KOPT-K1 (cell line): ENCODE results near the gene EPB41L2.

ENCODE experiments used
- H3K27ac ChIP-seq: fragments of 200-600 bp; sonication (generic); 2 replicates; pipeline ENCODE4 v1.5.1; 2016; ENCODE audit warnings: antibody characterized with exemption, mild to moderate bottlenecking, low read depth, low read length; ENCODE audit not compliant: poor library complexity, severe bottlenecking
- H3K36me3 ChIP-seq: fragments of 200-600 bp; sonication (generic); 2 replicates; pipeline ENCODE4 v1.5.1; 2017; ENCODE audit warnings: antibody characterized with exemption, mild to moderate bottlenecking, low read length, moderate library complexity; ENCODE audit not compliant: insufficient read depth
- H3K9me3 ChIP-seq: fragments of 200-600 bp; sonication (generic); 2 replicates; pipeline ENCODE4 v1.5.1; 2017; ENCODE audit warnings: antibody characterized with exemption, low read length, mild to moderate bottlenecking; ENCODE audit not compliant: insufficient read depth, poor library complexity, severe bottlenecking

The EPB41L2 gene

DNA sequence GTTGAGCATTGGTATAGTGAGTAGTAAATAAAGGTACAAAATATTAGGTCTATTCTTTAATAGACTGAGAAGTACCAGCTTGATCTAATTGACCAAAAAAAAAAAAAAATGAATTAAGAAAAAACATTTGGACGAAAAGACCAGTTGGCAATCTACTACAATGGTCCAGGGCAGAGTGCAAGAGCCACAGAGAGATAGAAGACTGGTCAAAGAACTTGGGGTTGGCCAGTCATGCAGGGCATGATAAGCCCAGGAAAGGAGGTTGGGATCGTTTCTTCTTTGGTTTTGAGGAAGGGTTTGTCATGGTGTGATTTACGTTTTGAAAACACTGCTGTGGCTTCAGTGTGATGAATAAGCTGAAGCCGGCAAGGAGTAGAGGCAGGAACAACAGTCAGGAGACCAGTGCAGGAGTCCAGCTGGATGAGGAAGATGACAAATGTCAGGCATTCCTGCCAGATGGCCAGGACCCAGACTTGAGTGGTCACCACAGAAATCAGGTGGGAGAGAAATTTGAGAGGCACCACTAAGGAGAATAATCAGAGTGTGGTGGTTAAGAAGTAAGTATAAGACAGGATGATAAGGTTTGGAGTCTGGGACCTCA is 221.8 kb downstream of the EPB41L2 start:
- no peaks in the 10 kb centered on the region for H3K36me3 ChIP-seq

GRCh38 chr6:130840050-130840449 is 223.0 kb downstream of the EPB41L2 start:
- Histone ChIP-seq H3K36me3 (no peaks in the 10 kb centered on the region), H3K9me3 (no peaks in the 10 kb centered on the region), H3K27ac (no peak overlapping the region)

More for the DNA sequence above, 221.8 kb downstream of the EPB41L2 start:
- no peak overlapping the region for H3K27ac ChIP-seq
- no peaks in the 10 kb centered on the region for H3K9me3 ChIP-seq

GRCh38 chr6:130839379-130839778 is 223.7 kb downstream of the EPB41L2 start:
- Histone ChIP-seq H3K9me3 (no peaks in the 10 kb centered on the region), H3K36me3 (no peaks in the 10 kb centered on the region), H3K27ac (no peak overlapping the region)

DNA sequence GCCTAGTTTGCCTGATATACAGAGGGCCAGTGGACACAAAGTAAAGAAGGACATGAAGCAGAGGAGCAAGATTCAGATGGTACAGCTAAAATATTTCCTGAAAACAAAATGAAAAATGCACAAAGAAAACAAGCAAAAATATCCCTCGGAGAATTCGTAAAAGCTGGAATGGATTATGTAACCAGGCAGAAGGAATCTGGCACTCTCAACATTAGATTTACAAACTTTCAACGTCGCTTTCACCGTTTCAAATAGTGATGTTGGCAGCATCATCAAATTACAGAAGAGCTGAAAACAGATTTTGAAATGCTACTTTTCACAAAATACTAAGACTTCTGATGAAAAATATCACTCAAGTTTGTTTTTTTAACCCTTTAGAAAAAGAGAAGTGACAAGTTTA is 224.1 kb downstream of the EPB41L2 start:
- H3K9me3 ChIP-seq: no peaks in the 10 kb centered on the region
- no peaks in the 10 kb centered on the region for H3K36me3 ChIP-seq

DNA sequence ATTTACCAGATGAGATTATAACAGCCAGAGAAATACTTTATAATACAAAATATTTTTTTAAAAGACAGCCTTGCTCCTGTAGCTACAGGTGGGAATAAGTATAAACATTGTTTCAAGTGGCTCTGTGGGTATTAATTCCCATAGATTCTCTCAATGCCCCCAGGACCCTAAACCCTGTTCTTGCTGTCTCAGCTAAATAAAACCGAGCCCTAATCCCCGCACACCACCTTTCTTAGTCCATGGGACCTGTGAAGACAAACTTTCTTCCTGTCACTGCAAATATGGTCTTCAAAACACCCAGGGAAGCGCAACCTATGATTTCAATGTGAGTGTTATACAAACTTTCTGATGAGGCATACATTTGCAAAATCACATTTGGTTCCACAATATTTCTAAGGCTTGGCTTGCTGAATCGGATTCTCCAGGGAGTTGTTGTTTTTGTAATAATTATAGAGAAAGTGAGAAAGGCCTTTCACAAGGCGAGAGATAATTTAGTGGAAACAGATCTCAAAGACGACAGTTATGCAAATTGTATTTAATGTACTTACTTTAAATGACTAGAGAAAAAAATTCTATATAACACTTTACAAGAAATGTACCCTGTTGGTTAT is 224.7 kb downstream of the EPB41L2 start:
- Histone ChIP-seq H3K27ac (no peak overlapping the region), H3K36me3 (no peaks in the 10 kb centered on the region), H3K9me3 (no peaks in the 10 kb centered on the region)

More for the DNA sequence above, 224.1 kb downstream of the EPB41L2 start:
- H3K27ac ChIP-seq: no peak overlapping the region

DNA sequence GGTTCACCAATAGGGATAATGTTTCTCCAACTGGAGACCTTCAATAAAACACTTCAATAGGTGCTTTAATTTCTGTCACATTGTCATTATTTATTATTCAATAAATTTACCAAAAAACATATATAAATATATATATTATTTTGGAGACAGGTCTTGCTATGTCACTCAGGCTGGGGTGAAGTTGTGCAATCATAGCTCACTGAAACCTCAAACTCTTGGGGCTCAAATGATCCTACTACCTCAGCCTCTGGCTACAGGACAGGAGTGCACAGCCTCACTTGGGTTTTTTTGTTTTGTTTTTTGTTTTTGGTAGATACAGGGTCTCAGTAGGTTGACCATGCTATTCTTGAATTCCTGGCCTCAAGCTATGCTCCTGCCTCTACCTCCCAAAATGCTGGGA is 226.0 kb downstream of the EPB41L2 start:
- no peaks in the 10 kb centered on the region for H3K36me3 ChIP-seq
- no peaks in the 10 kb centered on the region for H3K9me3 ChIP-seq
- no peak overlapping the region for H3K27ac ChIP-seq

DNA sequence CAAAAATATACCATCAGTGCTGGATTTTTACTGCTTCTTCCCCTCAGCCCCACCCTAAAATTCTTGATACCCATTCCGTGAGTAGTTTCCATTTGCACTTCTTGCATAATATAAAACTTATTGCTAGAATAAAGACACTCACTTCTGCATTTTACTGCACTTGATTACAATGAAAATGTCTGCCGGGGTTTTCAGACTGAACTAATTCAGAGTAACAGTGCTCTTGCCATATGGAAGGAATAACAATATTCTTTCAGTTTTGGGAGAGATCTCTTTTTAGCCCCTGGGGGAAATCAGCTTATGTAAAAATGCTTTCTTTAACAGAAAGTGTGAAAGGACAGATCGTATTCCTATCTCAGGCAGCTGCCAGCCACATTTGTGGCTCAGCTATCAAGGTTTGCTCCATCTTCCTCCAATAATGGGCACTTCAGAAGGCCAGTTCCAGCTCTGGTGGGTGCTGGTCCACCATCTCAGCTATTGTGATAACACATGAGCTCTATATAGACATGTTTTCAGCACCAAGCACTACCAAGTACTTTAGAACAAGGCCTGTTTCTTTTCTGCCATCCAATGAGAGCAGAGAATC is 226.9 kb downstream of the EPB41L2 start:
- no peaks in the 10 kb centered on the region for H3K9me3 ChIP-seq
- no peak overlapping the region for H3K27ac ChIP-seq
- no peaks in the 10 kb centered on the region for H3K36me3 ChIP-seq

DNA sequence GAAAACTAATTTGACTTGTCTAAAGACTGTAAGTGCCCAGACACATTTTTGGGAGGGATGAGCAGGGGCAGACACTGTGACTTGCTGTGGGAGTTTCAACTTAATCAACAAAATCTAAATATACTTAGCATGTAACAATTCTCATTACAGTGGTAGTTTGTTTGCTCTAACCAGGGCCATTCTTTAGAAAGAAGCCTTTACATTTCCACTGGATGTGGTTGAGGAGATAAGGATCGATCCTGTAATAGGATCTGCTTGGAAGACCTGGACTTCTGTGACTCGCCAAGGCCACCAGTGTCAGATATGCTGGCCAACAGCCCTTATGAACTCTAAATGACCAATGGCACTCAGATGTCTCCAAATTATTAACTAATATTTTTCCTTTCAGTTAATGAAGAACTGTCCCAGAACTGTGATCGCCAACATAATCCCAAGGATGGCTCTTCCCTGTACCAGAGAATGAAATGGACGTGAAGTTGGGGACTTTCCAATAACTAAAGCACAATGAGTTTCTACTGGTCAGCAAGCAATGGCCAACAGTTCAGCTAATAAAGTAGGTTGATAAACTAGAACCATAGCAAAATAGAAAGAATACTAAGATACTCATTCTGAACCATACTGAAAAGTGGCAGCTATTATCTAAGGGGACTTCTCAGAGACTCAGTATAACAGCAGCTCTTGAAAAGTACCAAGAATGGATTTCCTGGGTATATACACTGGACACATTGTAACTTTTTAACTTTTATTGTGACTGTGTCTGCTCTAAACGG is 228.4 kb downstream of the EPB41L2 start:
- no peaks in the 10 kb centered on the region for H3K9me3 ChIP-seq
- H3K27ac ChIP-seq: no peak overlapping the region
- H3K36me3 ChIP-seq: no peaks in the 10 kb centered on the region

DNA sequence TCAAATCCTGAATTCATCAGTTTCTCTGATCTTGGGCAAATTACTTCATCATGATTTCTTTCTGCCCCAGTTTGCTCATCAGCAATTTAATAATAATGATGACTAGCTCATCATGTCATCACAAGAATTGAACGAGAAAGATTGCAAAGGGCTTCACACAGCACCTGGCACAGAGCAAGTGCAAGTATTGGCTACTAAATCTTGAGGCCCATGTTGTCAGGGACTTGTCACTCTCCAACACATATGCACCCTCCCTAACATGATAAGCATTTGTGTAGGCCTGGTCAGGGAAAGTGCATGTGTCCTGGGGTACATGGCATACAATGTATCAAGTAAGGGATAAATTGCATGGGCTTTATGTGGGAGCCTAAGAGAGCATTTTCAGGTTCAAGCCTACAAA is 229.5 kb downstream of the EPB41L2 start:
- H3K27ac ChIP-seq: no peak overlapping the region

GRCh38 chr6:130831607-130832006 is 231.4 kb downstream of the EPB41L2 start:
- Histone ChIP-seq H3K36me3 (no peaks in the 10 kb centered on the region), H3K27ac (no peak overlapping the region), H3K9me3 (no peaks in the 10 kb centered on the region)

More for the DNA sequence above, 229.5 kb downstream of the EPB41L2 start:
- Histone ChIP-seq H3K36me3 (no peaks in the 10 kb centered on the region), H3K9me3 (no peaks in the 10 kb centered on the region)

DNA sequence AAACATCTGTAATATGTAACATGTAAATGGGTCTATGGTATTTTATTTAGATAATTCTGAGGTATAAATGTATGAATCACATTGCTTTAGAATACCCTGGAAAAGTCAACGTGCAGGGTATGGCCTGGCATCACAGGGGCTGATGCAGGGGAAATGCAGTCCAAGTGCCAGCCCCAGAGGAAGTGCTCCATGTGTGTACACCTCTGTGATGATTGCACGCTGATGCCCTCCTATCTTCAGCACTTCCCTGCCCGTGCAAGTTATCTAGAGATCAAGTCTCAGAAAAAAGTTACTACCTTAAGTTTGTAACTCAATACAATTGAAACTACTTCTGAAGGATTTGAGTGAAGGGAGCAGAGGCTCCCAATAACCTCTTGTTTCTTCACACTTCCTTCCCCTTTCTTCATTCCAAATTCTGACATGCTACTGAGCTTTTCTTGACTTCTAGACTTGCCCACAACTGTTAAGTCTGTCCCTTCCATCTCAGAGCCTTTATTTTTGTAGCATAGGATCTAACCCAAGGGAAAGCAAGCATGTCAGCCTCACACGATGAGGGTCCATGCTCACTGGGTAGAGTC is 233.6 kb downstream of the EPB41L2 start:
- H3K27ac ChIP-seq: no peak overlapping the region
- H3K36me3 ChIP-seq: no peaks in the 10 kb centered on the region

GRCh38 chr6:130827247-130828149 is 235.5 kb downstream of the EPB41L2 start, which contains the start of gene SMLR1:
TSS of gene SMLR1 (plus strand) at chr6:130827406. CDS start at chr6:130827414, 8 bp downstream.
- H3K9me3 ChIP-seq: no peaks in the 10 kb centered on the region
- H3K27ac ChIP-seq: no peak within 1 kb of the TSS
- no peaks in the 10 kb centered on the region for H3K36me3 ChIP-seq

More for the DNA sequence above, 233.6 kb downstream of the EPB41L2 start:
- no peaks in the 10 kb centered on the region for H3K9me3 ChIP-seq

DNA sequence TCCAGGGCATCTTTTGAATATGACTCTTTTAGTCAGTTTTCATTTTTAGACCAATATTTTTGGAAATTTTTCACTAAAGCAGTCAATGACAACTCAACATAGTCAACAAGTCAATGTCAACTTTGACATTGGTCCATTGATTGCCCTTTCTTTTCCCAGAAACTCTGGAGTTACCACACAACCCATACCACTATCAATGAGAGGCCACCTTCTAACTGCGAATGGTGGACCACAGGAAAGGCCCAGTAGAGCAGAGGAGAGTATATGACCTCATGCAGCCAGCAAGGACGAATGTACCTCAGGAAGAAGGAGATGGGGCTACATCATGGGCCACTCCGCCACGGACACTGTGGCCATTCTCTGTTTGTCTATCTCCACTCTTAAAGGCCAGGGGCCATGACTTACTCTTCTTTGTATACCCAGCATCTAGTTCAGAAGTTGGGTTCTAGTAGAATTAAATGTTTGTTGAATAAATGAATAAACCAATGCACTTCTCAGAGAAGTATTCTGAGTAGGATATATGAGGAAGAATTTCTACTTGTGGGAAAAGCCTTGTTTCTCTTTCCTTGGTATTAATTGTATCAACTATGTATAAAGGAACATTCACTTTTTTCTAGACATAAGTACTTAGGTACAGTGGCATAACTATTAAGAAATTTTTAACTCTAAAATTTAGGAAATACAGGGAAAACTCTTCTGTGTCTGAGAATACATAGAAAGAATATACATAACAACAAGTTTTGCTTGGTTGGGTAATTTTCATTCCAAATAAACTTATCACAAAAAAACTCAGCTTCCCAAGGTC is 236.4 kb downstream of the EPB41L2 start:
- Histone ChIP-seq H3K9me3 (no peaks in the 10 kb centered on the region), H3K27ac (no peak overlapping the region), H3K36me3 (no peaks in the 10 kb centered on the region)
